HUES48 (cell line): ENCODE data around the gene ITGB4.

Source experiments
- H3K27ac ChIP-seq: one replicate; pipeline ENCODE4 v1.7.0; 2013; ENCODE audit warnings: low read depth, low read length, inconsistent platforms
- H3K27me3 ChIP-seq: 2 replicates; pipeline ENCODE4 v1.6.1; 2013; ENCODE audit warnings: mild to moderate bottlenecking, low read length; ENCODE audit not compliant: control insufficient read depth, insufficient read depth
- H3K36me3 ChIP-seq: 2 replicates; pipeline ENCODE4 v1.6.1; 2013; ENCODE audit warnings: low read length; ENCODE audit not compliant: control insufficient read depth, insufficient read depth
- H3K4me1 ChIP-seq: 2 replicates; pipeline ENCODE4 v1.6.1; 2013; ENCODE audit warnings: mild to moderate bottlenecking, low read length; ENCODE audit not compliant: control insufficient read depth, insufficient read depth
- H3K4me3 ChIP-seq: 2 replicates; pipeline ENCODE4 v1.5.1; 2013; ENCODE audit warnings: mild to moderate bottlenecking, low read depth, low read length
- H3K9ac ChIP-seq: 2 replicates; pipeline ENCODE4 v1.6.1; 2013; ENCODE audit warnings: mild to moderate bottlenecking, low read depth, low read length, moderate library complexity
- H3K9me3 ChIP-seq: 2 replicates; pipeline ENCODE4 v1.6.1; 2013; ENCODE audit warnings: low read length; ENCODE audit not compliant: control insufficient read depth, insufficient read depth

The ITGB4 gene

GRCh38 chr17:75688209-75688825 lies 32.9 kb upstream of the ITGB4 start:
- H3K9ac ChIP-seq = no peak overlapping the region
- no peaks in the 10 kb centered on the region for H3K9me3 ChIP-seq
- H3K27ac ChIP-seq = no peak overlapping the region
- H3K36me3 ChIP-seq = peaks cover 26% of the 10 kb centered on the region
- no peaks in the 10 kb centered on the region for H3K27me3 ChIP-seq
- H3K4me1 ChIP-seq = peaks cover 12% of the 10 kb centered on the region
- H3K4me3 ChIP-seq = no peak overlapping the region

- Histone ChIP-seq H3K9me3 (no peaks in the 10 kb centered on the region), H3K4me3 (no peak overlapping the region), H3K27me3 (no peaks in the 10 kb centered on the region), H3K9ac (no peak overlapping the region), H3K36me3 (peaks cover 31% of the 10 kb centered on the region), H3K27ac (no peak overlapping the region), H3K4me1 (peaks cover 23% of the 10 kb centered on the region)
Measured at GRCh38 chr17:75689441-75689873, 31.8 kb upstream of the ITGB4 start.

DNA sequence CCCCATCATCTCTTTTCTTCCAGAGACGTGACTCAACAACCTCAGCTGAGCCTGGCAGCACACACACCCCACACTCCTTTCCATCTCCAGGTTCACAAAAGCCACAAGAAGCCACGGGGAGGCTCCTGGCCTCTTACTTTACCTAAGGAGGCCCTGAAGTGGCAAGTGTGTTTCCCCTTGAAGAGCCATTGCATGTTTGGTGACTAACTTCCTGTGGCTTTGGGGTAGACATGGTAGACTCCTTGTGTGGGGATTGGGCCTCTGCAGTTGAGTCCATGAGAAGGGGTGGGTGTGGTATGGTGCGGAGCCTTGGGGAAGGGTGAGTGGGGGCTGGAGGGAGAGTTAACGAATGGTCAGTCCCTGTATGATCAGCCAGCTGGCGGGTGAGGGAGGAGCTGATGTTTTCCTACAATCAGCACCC lies 29.9 kb upstream of the ITGB4 start:
- Histone ChIP-seq H3K4me3 (no peak overlapping the region), H3K36me3 (peaks cover 44% of the 10 kb centered on the region), H3K27ac (peak overlapping the region; percentile 3), H3K9ac (no peak overlapping the region), H3K9me3 (no peaks in the 10 kb centered on the region), H3K4me1 (peaks cover 26% of the 10 kb centered on the region), H3K27me3 (no peaks in the 10 kb centered on the region)

- Histone ChIP-seq H3K27me3 (no peaks in the 10 kb centered on the region), H3K9me3 (no peaks in the 10 kb centered on the region), H3K9ac (no peak overlapping the region), H3K4me1 (peaks cover 26% of the 10 kb centered on the region), H3K27ac (peak overlapping the region; percentile 3), H3K36me3 (peaks cover 46% of the 10 kb centered on the region), H3K4me3 (no peak overlapping the region)
Measured at GRCh38 chr17:75691801-75692626, 29.2 kb upstream of the ITGB4 start.

- no peak overlapping the region for H3K9ac ChIP-seq
- H3K9me3 ChIP-seq = no peaks in the 10 kb centered on the region
- H3K4me3 ChIP-seq = no peak overlapping the region
- H3K36me3 ChIP-seq = peaks cover 47% of the 10 kb centered on the region
- peaks cover 26% of the 10 kb centered on the region for H3K4me1 ChIP-seq
- H3K27me3 ChIP-seq = no peaks in the 10 kb centered on the region
- H3K27ac ChIP-seq = peak overlapping the region; percentile 92
Measured at GRCh38 chr17:75692976-75693375, 28.3 kb upstream of the ITGB4 start.

GRCh38 chr17:75693500-75694481 lies 27.5 kb upstream of the ITGB4 start:
- Histone ChIP-seq H3K27ac (peak overlapping the region; percentile 92), H3K4me3 (no peak overlapping the region), H3K27me3 (no peaks in the 10 kb centered on the region), H3K4me1 (peaks cover 26% of the 10 kb centered on the region), H3K36me3 (peaks cover 48% of the 10 kb centered on the region), H3K9ac (no peak overlapping the region; the same call in 1 of the 2 replicates), H3K9me3 (no peaks in the 10 kb centered on the region)

DNA sequence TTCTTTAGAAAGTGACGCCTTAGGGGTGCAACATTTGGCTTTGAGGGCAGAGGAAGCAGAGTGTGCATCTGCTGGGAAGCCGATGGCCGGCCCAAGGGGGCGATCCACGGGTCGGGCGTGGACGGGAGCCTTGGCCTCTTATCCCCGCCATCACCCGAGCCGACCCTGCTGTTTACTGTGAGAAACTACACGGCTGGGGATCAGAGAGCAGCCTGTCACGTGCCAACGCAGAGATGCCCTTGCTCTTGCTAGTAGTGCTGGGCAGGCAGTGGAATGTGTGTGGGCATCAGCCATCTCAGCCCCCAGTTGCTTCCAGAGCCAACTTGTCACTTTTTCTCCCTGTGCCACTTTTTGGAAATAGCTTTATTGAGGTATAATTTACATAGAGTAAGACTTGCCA lies 26.7 kb upstream of the ITGB4 start:
- Histone ChIP-seq H3K27me3 (no peaks in the 10 kb centered on the region), H3K27ac (peak overlapping the region; percentile 92), H3K4me1 (peaks cover 26% of the 10 kb centered on the region), H3K36me3 (peaks cover 53% of the 10 kb centered on the region), H3K4me3 (no peak overlapping the region), H3K9me3 (no peaks in the 10 kb centered on the region), H3K9ac (no peak overlapping the region)

GRCh38 chr17:75695141-75695829 lies 26.0 kb upstream of the ITGB4 start:
- H3K27ac ChIP-seq = no peak overlapping the region
- H3K27me3 ChIP-seq = no peaks in the 10 kb centered on the region
- H3K36me3 ChIP-seq = peaks cover 60% of the 10 kb centered on the region
- peaks cover 26% of the 10 kb centered on the region for H3K4me1 ChIP-seq
- H3K9me3 ChIP-seq = no peaks in the 10 kb centered on the region
- H3K4me3 ChIP-seq = no peak overlapping the region
- no peak overlapping the region for H3K9ac ChIP-seq

- peaks cover 26% of the 10 kb centered on the region for H3K4me1 ChIP-seq
- no peaks in the 10 kb centered on the region for H3K27me3 ChIP-seq
- no peaks in the 10 kb centered on the region for H3K9me3 ChIP-seq
- H3K27ac ChIP-seq = no peak overlapping the region
- H3K9ac ChIP-seq = no peak overlapping the region
- H3K4me3 ChIP-seq = no peak overlapping the region
- peaks cover 63% of the 10 kb centered on the region for H3K36me3 ChIP-seq
Measured at GRCh38 chr17:75695830-75696271, 25.4 kb upstream of the ITGB4 start.

- no peaks in the 10 kb centered on the region for H3K9me3 ChIP-seq
- no peak overlapping the region for H3K9ac ChIP-seq
- no peaks in the 10 kb centered on the region for H3K27me3 ChIP-seq
- peaks cover 72% of the 10 kb centered on the region for H3K36me3 ChIP-seq
- H3K4me1 ChIP-seq = peaks cover 18% of the 10 kb centered on the region
- H3K4me3 ChIP-seq = no peak overlapping the region
- no peak overlapping the region for H3K27ac ChIP-seq
Measured at GRCh38 chr17:75697651-75698291, 23.5 kb upstream of the ITGB4 start.
